B cell (primary cell): ENCODE data around the gene SYT11. TPM values are rescaled to one million over a fixed set of nuclear protein-coding genes. Genes with fewer than 3 reads are reported as not detected.

Experiments used
- ATAC-seq: fragments of 200-7000 bp; cut with Tn5 transposase; one replicate; pipeline ENCODE4 v1.10.0; 2021; ENCODE audit warnings: low read depth, mild to moderate bottlenecking, moderate number of reproducible peaks, moderate library complexity
- CTCF ChIA-PET: fragments of 350-600 bp; sonication (Branson Sonifier 250); formaldehyde crosslinking; loops from one replicate; lab custom pipeline; 2021; ENCODE audit warnings: antibody characterized with exemption, inconsistent platforms; lab: Charles Lee
- POLR2A ChIA-PET: fragments of 350-600 bp; sonication (Branson Sonifier 250); formaldehyde crosslinking; loops from one replicate; lab custom pipeline; 2021; ENCODE audit warnings: antibody characterized with exemption; lab: Charles Lee
- DNase-seq: peaks from one replicate; pipeline ENCODE4 v3.0.0; 2013
- H2AFZ ChIP-seq: 2 replicates; pipeline ENCODE4 v1.6.1; 2012; ENCODE audit warnings: mild to moderate bottlenecking, low read depth, low read length; ENCODE audit not compliant: insufficient read depth, poor library complexity, severe bottlenecking
- H3K27ac ChIP-seq, 2 donors: 1 replicate in 1 of 2; 2 replicates in 1 of 2; pipeline ENCODE4 v1.5.1; 2012 to 2013; ENCODE audit warnings: low read length in 2 of 2, mild to moderate bottlenecking in 2 of 2, moderate library complexity in 1 of 2
- H3K27me3 ChIP-seq, 4 experiments: fragments of 200-600 bp in 1 of 4; sonication (generic) in 1 of 4; replicated peaks in 1 of 4; 1 replicate in 2 of 4; 2 replicates in 2 of 4; pipeline versions ENCODE4 v1.6.1 to v1.7.0; 2013 to 2016; ENCODE audit warnings: low read length in 3 of 4, mild to moderate bottlenecking in 2 of 4, mixed read lengths in 1 of 4, moderate library complexity in 1 of 4; ENCODE audit not compliant: insufficient read depth in 4 of 4, control insufficient read depth in 3 of 4; ENCODE audit errors: control extremely low read depth in 1 of 4
- H3K36me3 ChIP-seq, 2 experiments: replicated peaks in 1 of 2; 1 replicate in 1 of 2; 2 replicates in 1 of 2; pipeline versions ENCODE4 v1.6.1 to v1.7.1; 2013; ENCODE audit warnings: low read length in 1 of 2; ENCODE audit not compliant: insufficient read depth in 2 of 2, control insufficient read depth in 1 of 2; ENCODE audit errors: control extremely low read depth in 1 of 2, extremely low read depth in 1 of 2
- H3K4me1 ChIP-seq, 2 donors: fragments of 200-600 bp in 1 of 2; sonication (generic) in 1 of 2; 1 replicate in 1 of 2; 2 replicates in 1 of 2; pipeline versions ENCODE4 v1.5.1 to v1.6.1; 2013 to 2017; ENCODE audit warnings: low read length in 2 of 2; ENCODE audit not compliant: control insufficient read depth in 2 of 2, insufficient read depth in 2 of 2
- H3K4me2 ChIP-seq: replicated peaks from 2 replicates; pipeline ENCODE3; 2012; ENCODE audit warnings: mild to moderate bottlenecking, low read depth, low read length; ENCODE audit not compliant: poor library complexity, severe bottlenecking
- H3K4me3 ChIP-seq, 5 experiments: fragments of 200-600 bp in 1 of 5; sonication (generic) in 1 of 5; 1 replicate in 3 of 5; 2 replicates in 2 of 5; pipeline versions ENCODE4 v1.5.1 to v1.7.0; 2011 to 2016; ENCODE audit warnings: low read length in 4 of 5, mild to moderate bottlenecking in 4 of 5, low read depth in 2 of 5, control low read depth in 1 of 5, moderate library complexity in 1 of 5; ENCODE audit not compliant: insufficient read depth in 1 of 5; ENCODE audit errors: control extremely low read depth in 1 of 5, extremely low read depth in 1 of 5
- H3K79me2 ChIP-seq: fragments of 200-600 bp; sonication (generic); one replicate; pipeline ENCODE4 v1.6.0; 2016; ENCODE audit warnings: low read length; ENCODE audit not compliant: control insufficient read depth, insufficient read depth
- H3K9ac ChIP-seq: fragments of 200-600 bp; sonication (generic); 2 replicates; pipeline ENCODE4 v1.6.1; 2017; ENCODE audit warnings: mild to moderate bottlenecking, low read length, moderate library complexity
- H3K9me3 ChIP-seq, 3 donors: one replicate each; pipeline versions ENCODE4 v1.6.1 to v1.7.1; 2013; ENCODE audit warnings: low read length in 2 of 3; ENCODE audit not compliant: control insufficient read depth in 2 of 3, insufficient read depth in 1 of 3; ENCODE audit errors: control extremely low read depth in 1 of 3
- H4K20me1 ChIP-seq: 2 replicates; pipeline ENCODE4 v1.6.0; 2012; ENCODE audit warnings: mild to moderate bottlenecking, low read length; ENCODE audit not compliant: insufficient read depth, control insufficient read depth, poor library complexity, severe bottlenecking
- H3K27ac Mint-ChIP-seq: one replicate; pipeline ENCODE4 v1.8.0; 2021; ENCODE audit warnings: mixed read lengths
- H3K27me3 Mint-ChIP-seq: one replicate; pipeline ENCODE4 v1.8.0; 2021; ENCODE audit warnings: mixed read lengths
- H3K4me1 Mint-ChIP-seq: one replicate; pipeline ENCODE4 v1.8.0; 2021; ENCODE audit warnings: mixed read lengths
- H3K4me3 Mint-ChIP-seq: one replicate; pipeline ENCODE4 v1.8.0; 2021; ENCODE audit warnings: mixed read lengths
- H3K9me3 Mint-ChIP-seq: one replicate; pipeline ENCODE4 v1.8.0; 2022; ENCODE audit warnings: mixed read lengths; ENCODE audit not compliant: insufficient read depth
- EZH2 ChIP-seq: IDR thresholded peaks from 2 replicates; pipeline ENCODE4 v1.6.1; 2012; ENCODE audit warnings: borderline replicate concordance, low read depth, mild to moderate bottlenecking, moderate library complexity, low read length; ENCODE audit not compliant: insufficient read depth, poor library complexity, severe bottlenecking
- WGBS: methylation state at CpG from one replicate; pipeline ENCODE4 v1.1.5; 2013; ENCODE audit warnings: missing lambda C conversion rate; ENCODE audit not compliant: insufficient coverage; 5-methylcytosine and 5-hydroxymethylcytosine counted together
- intact Hi-C: fragments of 100-400 bp; cut with micrococcal nuclease; formaldehyde crosslinking; loops from one replicate; pipeline ENCODE4 v1.10.0; 2022
- polyA plus RNA-seq: library from polyadenylated mRNA; depleted of rRNA; stranded (reverse); fragments of >200 nt; gene quantifications from 2 replicates; pipeline ENCODE4 v1.2.3, GENCODE V29; 2012
- total RNA-seq, 2 donors: library from RNA; stranded (reverse); fragments of 120-200 nt in 1 of 2; gene quantifications; 1 replicate in 1 of 2; 2 replicates in 1 of 2; pipeline versions ENCODE4 v1.2.3 to v1.2.4, GENCODE V29; 2013 to 2022
- TF ChIP-seq, protein P1 (sequence below): fragments of 200-600 bp; IDR thresholded peaks from one replicate; pipeline ENCODE4 v1.8.0; 2022; ENCODE audit warnings: antibody characterized with exemption, mild to moderate bottlenecking

The SYT11 gene
- total and polyA plus RNA-seq, 2 donors (not counting 1 experiment from before 2014, with no cell fraction given): 1.8 to 6.6 TPM

DNA sequence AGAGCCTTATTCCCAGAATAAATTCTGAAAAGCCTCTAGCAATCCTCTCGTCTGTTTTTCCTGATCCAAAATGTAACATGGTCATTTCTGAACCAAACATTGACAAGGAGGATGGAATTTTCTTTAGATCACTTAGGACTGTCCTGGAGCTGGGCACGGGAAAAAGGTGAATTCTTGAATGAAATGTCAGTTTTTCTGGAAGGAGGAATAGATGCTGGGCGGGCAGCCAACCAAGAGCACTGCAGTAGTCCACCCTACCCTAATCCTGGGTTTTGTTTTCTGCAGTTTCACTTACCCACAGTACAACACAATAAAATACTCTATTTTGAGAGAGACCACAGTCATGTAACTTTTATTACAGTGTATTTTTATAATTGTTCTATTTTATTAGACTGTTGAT is 30.9 kb downstream of the SYT11 start:
- no peak for ATAC-seq
- H4K20me1 ChIP-seq: no peaks in the 10 kb centered on the region
- H3K27ac ChIP-seq: no peak overlapping the region
- TF ChIP-seq, protein P1, sequence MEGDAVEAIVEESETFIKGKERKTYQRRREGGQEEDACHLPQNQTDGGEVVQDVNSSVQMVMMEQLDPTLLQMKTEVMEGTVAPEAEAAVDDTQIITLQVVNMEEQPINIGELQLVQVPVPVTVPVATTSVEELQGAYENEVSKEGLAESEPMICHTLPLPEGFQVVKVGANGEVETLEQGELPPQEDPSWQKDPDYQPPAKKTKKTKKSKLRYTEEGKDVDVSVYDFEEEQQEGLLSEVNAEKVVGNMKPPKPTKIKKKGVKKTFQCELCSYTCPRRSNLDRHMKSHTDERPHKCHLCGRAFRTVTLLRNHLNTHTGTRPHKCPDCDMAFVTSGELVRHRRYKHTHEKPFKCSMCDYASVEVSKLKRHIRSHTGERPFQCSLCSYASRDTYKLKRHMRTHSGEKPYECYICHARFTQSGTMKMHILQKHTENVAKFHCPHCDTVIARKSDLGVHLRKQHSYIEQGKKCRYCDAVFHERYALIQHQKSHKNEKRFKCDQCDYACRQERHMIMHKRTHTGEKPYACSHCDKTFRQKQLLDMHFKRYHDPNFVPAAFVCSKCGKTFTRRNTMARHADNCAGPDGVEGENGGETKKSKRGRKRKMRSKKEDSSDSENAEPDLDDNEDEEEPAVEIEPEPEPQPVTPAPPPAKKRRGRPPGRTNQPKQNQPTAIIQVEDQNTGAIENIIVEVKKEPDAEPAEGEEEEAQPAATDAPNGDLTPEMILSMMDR: no peak
- TF ChIP-seq EZH2: no peak
- H3K79me2 ChIP-seq: no peaks in the 10 kb centered on the region
- Mint-ChIP-seq H3K9me3 (no peaks in the 10 kb centered on the region), H3K27ac (no peak overlapping the region), H3K27me3 (no peaks in the 10 kb centered on the region), H3K4me1 (no peaks in the 10 kb centered on the region), H3K4me3 (no peak overlapping the region)
- intact Hi-C loops: no loop called here
- no peak overlapping the region for H3K9ac ChIP-seq
- no peak overlapping the region for H2AFZ ChIP-seq
- ChIA-PET POLR2A (no interaction called here), CTCF (no interaction called here)
- H3K27me3 ChIP-seq: no peaks in the 10 kb centered on the region
- no CpG with 5 or more reads among the region's 3 CpGs for WGBS
- H3K36me3 ChIP-seq: no peaks in the 10 kb centered on the region
- H3K4me2 ChIP-seq: no peak overlapping the region
- H3K4me1 ChIP-seq: no peaks in the 10 kb centered on the region
- no peaks in the 10 kb centered on the region for H3K9me3 ChIP-seq
- no peak for DNase-seq
- H3K4me3 ChIP-seq: no peak overlapping the region

DNA sequence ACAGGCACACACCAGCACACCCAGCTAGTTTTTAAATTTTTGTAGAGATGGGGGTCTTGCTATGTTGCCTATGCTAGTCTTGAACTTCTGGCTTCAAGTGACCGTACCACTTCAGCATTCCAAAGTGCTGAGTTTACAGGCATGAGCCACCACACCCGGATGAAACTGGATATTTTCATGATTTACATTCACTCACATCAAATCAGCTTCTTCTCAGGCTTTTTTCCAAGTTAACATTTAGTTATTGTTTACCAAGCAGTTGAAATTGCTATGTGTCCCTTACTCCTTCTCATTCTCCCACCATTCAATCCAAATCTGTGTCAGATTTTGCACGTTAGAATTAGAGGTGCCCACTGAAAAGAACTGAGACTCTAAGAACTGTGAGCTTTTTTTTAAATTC is 33.4 kb downstream of the SYT11 start:
- Histone ChIP-seq H3K79me2 (no peaks in the 10 kb centered on the region), H2AFZ (no peak overlapping the region), H3K9me3 (no peaks in the 10 kb centered on the region), H3K9ac (no peak overlapping the region), H4K20me1 (no peaks in the 10 kb centered on the region), H3K36me3 (peaks cover 0 to 3% of the 10 kb centered on the region in 2 experiments), H3K4me3 (no peak overlapping the region), H3K27me3 (no peaks in the 10 kb centered on the region), H3K27ac (no peak overlapping the region), H3K4me2 (no peak overlapping the region), H3K4me1 (no peaks in the 10 kb centered on the region)
- ATAC-seq (no peak), DNase-seq (no peak)
- H3K4me3 Mint-ChIP-seq: no peak overlapping the region
- H3K27me3 Mint-ChIP-seq: no peaks in the 10 kb centered on the region
- no peaks in the 10 kb centered on the region for H3K9me3 Mint-ChIP-seq
- ChIA-PET POLR2A (no interaction called here), CTCF (no interaction called here)
- 86% methylated on average over 1 of the region's 3 CpGs for WGBS
- no peaks in the 10 kb centered on the region for H3K4me1 Mint-ChIP-seq
- TF ChIP-seq, protein P1: no peak
- no peak for TF ChIP-seq EZH2
- no peak overlapping the region for H3K27ac Mint-ChIP-seq
- intact Hi-C loops: no loop called here
